BLaER1 (cell line): ENCODE measurements around the gene HPS4.
"Not testable (repeated sequence)": the region's sequence is repeated elsewhere in the genome, so short reads cannot be mapped to it uniquely, and the experiment has no call there.

Source experiments
- H3K27ac ChIP-seq: shearing (Covaris generic); formaldehyde crosslinking; 2 replicates; pipeline ENCODE4 v1.8.1; 2022
- H3K27me3 ChIP-seq: shearing (Covaris generic); formaldehyde crosslinking; 2 replicates; pipeline ENCODE4 v1.8.1; 2022
- H3K36me3 ChIP-seq: shearing (Covaris generic); formaldehyde crosslinking; 2 replicates; pipeline ENCODE4 v1.8.1; 2022
- H3K4me1 ChIP-seq: shearing (Covaris generic); formaldehyde crosslinking; 2 replicates; pipeline ENCODE4 v1.8.1; 2022
- H3K4me2 ChIP-seq: shearing (Covaris generic); formaldehyde crosslinking; 2 replicates; pipeline ENCODE4 v1.8.1; 2022
- H3K4me3 ChIP-seq: shearing (Covaris generic); formaldehyde crosslinking; 2 replicates; pipeline ENCODE4 v1.8.1; 2022
- H3K9ac ChIP-seq: shearing (Covaris generic); formaldehyde crosslinking; 2 replicates; pipeline ENCODE4 v1.8.1; 2022
- H3K9me3 ChIP-seq: shearing (Covaris generic); formaldehyde crosslinking; 2 replicates; pipeline ENCODE4 v1.8.1; 2022
- H4K20me1 ChIP-seq: shearing (Covaris generic); formaldehyde crosslinking; 2 replicates; pipeline ENCODE4 v1.8.1; 2022
- Cebpa-rat ChIP-seq: shearing (Covaris generic); IDR thresholded peaks from 2 replicates; pipeline ENCODE4 v1.8.1; 2022

HPS4 gene

GRCh38 chr22:26447584-26448329, 35.8 kb downstream of the HPS4 start:
- H4K20me1 ChIP-seq, result peaks cover 96% of the 10 kb centered on the region
- TF ChIP-seq Cebpa-rat, result no peak
- no peak overlapping the region for H3K9ac ChIP-seq
- no peaks in the 10 kb centered on the region for H3K27me3 ChIP-seq
- no peak overlapping the region for H3K4me2 ChIP-seq
- H3K9me3 ChIP-seq, result no peaks in the 10 kb centered on the region
- H3K4me3 ChIP-seq, result no peak overlapping the region
- H3K27ac ChIP-seq, result no peak overlapping the region
- peaks cover 22% of the 10 kb centered on the region for H3K4me1 ChIP-seq
- H3K36me3 ChIP-seq, result peaks cover 48% of the 10 kb centered on the region

- H3K36me3 ChIP-seq, result peaks cover 48% of the 10 kb centered on the region
- no peak overlapping the region for H3K27ac ChIP-seq
- H3K9me3 ChIP-seq, result no peaks in the 10 kb centered on the region
- H3K4me3 ChIP-seq, result no peak overlapping the region
- H3K9ac ChIP-seq, result no peak overlapping the region
- no peaks in the 10 kb centered on the region for H3K27me3 ChIP-seq
- peaks cover 96% of the 10 kb centered on the region for H4K20me1 ChIP-seq
- H3K4me2 ChIP-seq, result no peak overlapping the region
- TF ChIP-seq Cebpa-rat, result 0 out of 2 replicates have a peak, but pooled peaks have one; percentile 13
- peaks cover 22% of the 10 kb centered on the region for H3K4me1 ChIP-seq
These were observed 36.6 kb downstream of the HPS4 start for GRCh38 chr22:26446808-26447515.

GRCh38 chr22:26445577-26446275, 37.9 kb downstream of the HPS4 start:
- Histone ChIP-seq H3K4me1 (peaks cover 22% of the 10 kb centered on the region), H3K4me2 (no peak overlapping the region), H3K36me3 (peaks cover 36% of the 10 kb centered on the region), H3K9me3 (no peaks in the 10 kb centered on the region), H3K27me3 (no peaks in the 10 kb centered on the region), H3K4me3 (no peak overlapping the region), H4K20me1 (peaks cover 87% of the 10 kb centered on the region), H3K27ac (no peak overlapping the region), H3K9ac (no peak overlapping the region)
- no peak for TF ChIP-seq Cebpa-rat

GRCh38 chr22:26444777-26445176, 38.8 kb downstream of the HPS4 start:
- Histone ChIP-seq H3K9ac (no peak overlapping the region), H3K4me2 (no peak overlapping the region), H4K20me1 (peaks cover 87% of the 10 kb centered on the region), H3K4me3 (no peak overlapping the region), H3K9me3 (no peaks in the 10 kb centered on the region), H3K36me3 (peaks cover 26% of the 10 kb centered on the region), H3K27me3 (no peaks in the 10 kb centered on the region), H3K27ac (no peak overlapping the region), H3K4me1 (peaks cover 22% of the 10 kb centered on the region)
- no peak for TF ChIP-seq Cebpa-rat

GRCh38 chr22:26443901-26444690, 39.5 kb downstream of the HPS4 start:
- H3K27me3 ChIP-seq, result no peaks in the 10 kb centered on the region
- H3K4me3 ChIP-seq, result no peak overlapping the region
- H3K4me2 ChIP-seq, result no peak overlapping the region
- H4K20me1 ChIP-seq, result peaks cover 85% of the 10 kb centered on the region
- no peaks in the 10 kb centered on the region for H3K9me3 ChIP-seq
- H3K9ac ChIP-seq, result no peak overlapping the region
- TF ChIP-seq Cebpa-rat, result no peak
- H3K27ac ChIP-seq, result no peak overlapping the region; the same call in 1 of the 2 replicates
- peaks cover 25% of the 10 kb centered on the region for H3K36me3 ChIP-seq
- H3K4me1 ChIP-seq, result peaks cover 19% of the 10 kb centered on the region

- Histone ChIP-seq H3K4me3 (no peak overlapping the region), H3K27me3 (no peaks in the 10 kb centered on the region), H3K36me3 (peaks cover 34% of the 10 kb centered on the region), H3K9ac (no peak overlapping the region), H3K9me3 (no peaks in the 10 kb centered on the region), H4K20me1 (peaks cover 76% of the 10 kb centered on the region), H3K27ac (no peak overlapping the region), H3K4me1 (peaks cover 14% of the 10 kb centered on the region), H3K4me2 (no peak overlapping the region)
- TF ChIP-seq Cebpa-rat, result no peak
These were observed 41.4 kb downstream of the HPS4 start for GRCh38 chr22:26442086-26442756.

GRCh38 chr22:26439559-26439958, 44.0 kb downstream of the HPS4 start:
- Histone ChIP-seq H3K4me3 (no peak overlapping the region), H3K4me2 (no peak overlapping the region), H3K4me1 (peaks cover 13% of the 10 kb centered on the region), H3K27ac (no peak overlapping the region), H4K20me1 (peaks cover 76% of the 10 kb centered on the region), H3K27me3 (no peaks in the 10 kb centered on the region), H3K9ac (no peak overlapping the region), H3K9me3 (no peaks in the 10 kb centered on the region), H3K36me3 (peaks cover 59% of the 10 kb centered on the region)
- TF ChIP-seq Cebpa-rat, result no peak

GRCh38 chr22:26438776-26439175, 44.8 kb downstream of the HPS4 start:
- H3K4me3 ChIP-seq, H3K9me3 ChIP-seq, H3K9ac ChIP-seq, H3K4me2 ChIP-seq, H3K27me3 ChIP-seq, H3K27ac ChIP-seq, H3K4me1 ChIP-seq: not testable (repeated sequence)
- peaks cover 59% of the 10 kb centered on the region for H3K36me3 ChIP-seq
- H4K20me1 ChIP-seq, result peaks cover 68% of the 10 kb centered on the region
